Vagina (tissue), 2 donors: ENCODE results near the gene PPP1R14C.

Experiments
- POLR2A ChIP-seq, 2 donors: fragments of 450-650 bp; IDR thresholded peaks; one replicate each; pipeline ENCODE4 v1.6.1; 2017; ENCODE audit warnings: antibody characterized with exemption in 2 of 2, mild to moderate bottlenecking in 2 of 2, moderate library complexity in 2 of 2
- POLR2AphosphoS5 ChIP-seq, 2 donors: sonication (generic); formaldehyde crosslinking; IDR thresholded peaks; one replicate each; pipeline ENCODE4 v1.9.0; 2017; ENCODE audit warnings: antibody characterized with exemption in 2 of 2, mild to moderate bottlenecking in 2 of 2, low read depth in 1 of 2; ENCODE audit not compliant: insufficient read depth in 1 of 2
- TF ChIP-seq, protein P1 (sequence below), 3 experiments: fragments of 450-650 bp in 2 of 3; fragments of 200-600 bp in 1 of 3; sonication (generic) in 1 of 3; IDR thresholded peaks; one replicate each; pipeline ENCODE4 v1.5.1; 2017 to 2019; ENCODE audit warnings: antibody characterized with exemption in 3 of 3, mild to moderate bottlenecking in 2 of 3, moderate library complexity in 2 of 3

DNA sequence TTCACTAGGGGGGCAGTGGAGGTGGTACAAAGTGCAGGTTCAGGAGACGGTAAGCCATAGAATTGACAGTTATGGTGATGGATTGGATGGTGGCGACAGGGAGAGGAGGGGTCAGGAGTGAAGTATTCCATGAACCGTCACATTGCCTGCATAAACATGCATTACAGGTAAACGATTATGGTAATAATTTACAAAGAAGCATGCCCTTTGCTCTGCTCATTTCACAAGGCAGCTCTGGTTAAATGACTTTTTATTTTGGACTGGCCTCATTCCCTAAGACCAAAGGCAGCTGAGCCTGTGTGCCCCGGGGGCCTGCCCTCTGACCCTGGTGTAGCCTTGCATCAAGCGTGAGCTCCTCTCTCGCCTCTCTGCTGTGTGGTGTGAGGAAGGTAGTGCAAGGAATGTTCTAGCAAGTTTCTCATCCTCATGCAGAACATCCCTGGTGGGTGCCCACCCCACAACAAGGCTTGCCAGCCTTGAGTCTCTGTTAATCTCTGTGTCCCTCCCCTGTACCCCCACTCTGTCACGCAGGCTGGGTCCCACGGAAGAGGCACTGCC lies 59.0 kb downstream of the PPP1R14C start:
- TF ChIP-seq, protein P1, sequence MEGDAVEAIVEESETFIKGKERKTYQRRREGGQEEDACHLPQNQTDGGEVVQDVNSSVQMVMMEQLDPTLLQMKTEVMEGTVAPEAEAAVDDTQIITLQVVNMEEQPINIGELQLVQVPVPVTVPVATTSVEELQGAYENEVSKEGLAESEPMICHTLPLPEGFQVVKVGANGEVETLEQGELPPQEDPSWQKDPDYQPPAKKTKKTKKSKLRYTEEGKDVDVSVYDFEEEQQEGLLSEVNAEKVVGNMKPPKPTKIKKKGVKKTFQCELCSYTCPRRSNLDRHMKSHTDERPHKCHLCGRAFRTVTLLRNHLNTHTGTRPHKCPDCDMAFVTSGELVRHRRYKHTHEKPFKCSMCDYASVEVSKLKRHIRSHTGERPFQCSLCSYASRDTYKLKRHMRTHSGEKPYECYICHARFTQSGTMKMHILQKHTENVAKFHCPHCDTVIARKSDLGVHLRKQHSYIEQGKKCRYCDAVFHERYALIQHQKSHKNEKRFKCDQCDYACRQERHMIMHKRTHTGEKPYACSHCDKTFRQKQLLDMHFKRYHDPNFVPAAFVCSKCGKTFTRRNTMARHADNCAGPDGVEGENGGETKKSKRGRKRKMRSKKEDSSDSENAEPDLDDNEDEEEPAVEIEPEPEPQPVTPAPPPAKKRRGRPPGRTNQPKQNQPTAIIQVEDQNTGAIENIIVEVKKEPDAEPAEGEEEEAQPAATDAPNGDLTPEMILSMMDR (IDR thresholded peaks at IDR 0.05) = no peak
- TF ChIP-seq POLR2AphosphoS5 (IDR thresholded peaks at IDR 0.05; ENCODE audit: insufficient read depth in 1 of 2, low read depth in 1 of 2) (no peak), POLR2A (IDR thresholded peaks at IDR 0.05) (no peak)
